T-cell (primary cell): ENCODE results near the gene EEIG1. TPM values are rescaled to one million over a fixed set of nuclear protein-coding genes. Genes with fewer than 3 reads are reported as not detected.

ENCODE experiments used
- total RNA-seq, 35 experiments: library from RNA in 6 of 35; stranded (reverse) in 6 of 35; fragments of 120-200 nt in 1 of 35; gene quantifications; one replicate each; pipeline versions ENCODE4 v1.2.1 to v1.2.4 and lab custom pipeline; 2013 to 2026

Gene EEIG1
- total RNA-seq, 5 donors from 2014 or later (not counting 1 experiment from before 2014, with no cell fraction given) = 351 to 746 (median 698) TPM

Other genes with a start within 250 kb of the EEIG1 start
- 10 to 100 TPM in 3 of 5 donors, 1 to 10 TPM in 2; 7.7 to 18.4 (median 15.5) TPM for gene TOR2A, start 245.7 kb downstream of the EEIG1 start, total RNA-seq
- 10 to 100 TPM; 31.6 to 48.7 (median 47.7) TPM for gene SH2D3C, start 202.3 kb downstream of the EEIG1 start, total RNA-seq
- gene CDK9, start 195.0 kb downstream of the EEIG1 start, total RNA-seq = 100 to 1,000 TPM; 108 to 159 (median 147) TPM
- gene FPGS, start 178.1 kb downstream of the EEIG1 start, total RNA-seq = 100 to 1,000 TPM in 3 of 5 donors, 10 to 100 TPM in 2; 78.4 to 151 (median 139) TPM
- gene ENG, start 126.3 kb downstream of the EEIG1 start, total RNA-seq = 10 to 100 TPM in 1 of 5 donors, 1 to 10 TPM in 4; 6.8 to 16.7 (median 8.8) TPM
- 10 to 100 TPM; 40.5 to 54.9 (median 50.4) TPM for gene AK1, start 103.3 kb downstream of the EEIG1 start, total RNA-seq
- gene ST6GALNAC6, start 81.4 kb downstream of the EEIG1 start, total RNA-seq = 100 to 1,000 TPM in 2 of 5 donors, 10 to 100 TPM in 3; 73.0 to 123 (median 86.3) TPM
- gene ST6GALNAC4, start 63.9 kb downstream of the EEIG1 start, total RNA-seq = 10 to 100 TPM; 24.9 to 40.7 (median 35.1) TPM
- gene PIP5KL1, start 50.2 kb downstream of the EEIG1 start, total RNA-seq = 1 to 10 TPM in 4 of 5 donors, under 1 TPM in 1; 0.99 to 5.6 (median 2.6) TPM
- 10 to 100 TPM; 32.3 to 66.5 (median 60.5) TPM for gene DPM2, start 43.1 kb downstream of the EEIG1 start, total RNA-seq
- gene NAIF1, start 86.3 kb upstream of the EEIG1 start, total RNA-seq = 10 to 100 TPM; 11.6 to 14.9 (median 13.8) TPM
- 10 to 100 TPM; 11.8 to 21.0 (median 17.3) TPM for gene SLC25A25, start 87.2 kb upstream of the EEIG1 start, total RNA-seq
- 10 to 100 TPM; 60.2 to 91.7 (median 79.2) TPM for gene PTGES2, start 146.7 kb upstream of the EEIG1 start, total RNA-seq
- gene LCN2, start 168.5 kb upstream of the EEIG1 start, total RNA-seq = not detected
- gene BBLN, start 179.3 kb upstream of the EEIG1 start, total RNA-seq = 10 to 100 TPM; 50.0 to 85.9 (median 81.4) TPM
- gene CIZ1, start 210.6 kb upstream of the EEIG1 start, total RNA-seq = 100 to 1,000 TPM; 143 to 163 (median 150) TPM
- gene DNM1, start 222.4 kb upstream of the EEIG1 start, total RNA-seq = 1 to 10 TPM in 4 of 5 donors, under 1 TPM in 1; 0.95 to 3.0 (median 1.8) TPM